ENCODE measurements around the gene SGSM2.

DNA sequence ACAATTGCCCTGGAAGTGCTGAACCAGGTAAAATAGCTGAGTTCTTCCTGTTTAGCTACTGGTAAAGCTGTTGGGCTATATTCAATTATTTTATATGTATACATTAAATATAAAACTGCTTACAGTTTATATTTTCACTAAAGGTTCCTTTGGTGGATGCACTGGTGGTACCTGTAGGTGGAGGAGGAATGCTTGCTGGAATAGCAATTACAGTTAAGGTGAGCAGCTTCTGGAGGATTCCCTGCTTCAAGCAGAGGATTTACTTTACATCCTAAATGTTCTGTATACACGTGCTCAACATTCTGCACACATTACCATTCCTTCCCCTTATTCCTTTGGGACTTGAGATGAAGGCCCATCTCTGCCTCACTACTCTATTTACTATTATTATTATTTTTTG, 15.9 kb upstream of the SGSM2 start:
- TF ChIP-seq POLR2A (IDR thresholded peaks at IDR 0.05) = no peak
- TF ChIP-seq, protein P1, sequence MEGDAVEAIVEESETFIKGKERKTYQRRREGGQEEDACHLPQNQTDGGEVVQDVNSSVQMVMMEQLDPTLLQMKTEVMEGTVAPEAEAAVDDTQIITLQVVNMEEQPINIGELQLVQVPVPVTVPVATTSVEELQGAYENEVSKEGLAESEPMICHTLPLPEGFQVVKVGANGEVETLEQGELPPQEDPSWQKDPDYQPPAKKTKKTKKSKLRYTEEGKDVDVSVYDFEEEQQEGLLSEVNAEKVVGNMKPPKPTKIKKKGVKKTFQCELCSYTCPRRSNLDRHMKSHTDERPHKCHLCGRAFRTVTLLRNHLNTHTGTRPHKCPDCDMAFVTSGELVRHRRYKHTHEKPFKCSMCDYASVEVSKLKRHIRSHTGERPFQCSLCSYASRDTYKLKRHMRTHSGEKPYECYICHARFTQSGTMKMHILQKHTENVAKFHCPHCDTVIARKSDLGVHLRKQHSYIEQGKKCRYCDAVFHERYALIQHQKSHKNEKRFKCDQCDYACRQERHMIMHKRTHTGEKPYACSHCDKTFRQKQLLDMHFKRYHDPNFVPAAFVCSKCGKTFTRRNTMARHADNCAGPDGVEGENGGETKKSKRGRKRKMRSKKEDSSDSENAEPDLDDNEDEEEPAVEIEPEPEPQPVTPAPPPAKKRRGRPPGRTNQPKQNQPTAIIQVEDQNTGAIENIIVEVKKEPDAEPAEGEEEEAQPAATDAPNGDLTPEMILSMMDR (IDR thresholded peaks at IDR 0.05) = no peak

Measured in body of pancreas (tissue), 4 donors.